ENCODE results near the gene CCDC47. TPM values are rescaled to one million over a fixed set of nuclear protein-coding genes. Genes with fewer than 3 reads are reported as not detected.

CCDC47 gene
- total RNA-seq, 2 donors from 2014 or later, result 57.3 to 65.7 TPM

DNA sequence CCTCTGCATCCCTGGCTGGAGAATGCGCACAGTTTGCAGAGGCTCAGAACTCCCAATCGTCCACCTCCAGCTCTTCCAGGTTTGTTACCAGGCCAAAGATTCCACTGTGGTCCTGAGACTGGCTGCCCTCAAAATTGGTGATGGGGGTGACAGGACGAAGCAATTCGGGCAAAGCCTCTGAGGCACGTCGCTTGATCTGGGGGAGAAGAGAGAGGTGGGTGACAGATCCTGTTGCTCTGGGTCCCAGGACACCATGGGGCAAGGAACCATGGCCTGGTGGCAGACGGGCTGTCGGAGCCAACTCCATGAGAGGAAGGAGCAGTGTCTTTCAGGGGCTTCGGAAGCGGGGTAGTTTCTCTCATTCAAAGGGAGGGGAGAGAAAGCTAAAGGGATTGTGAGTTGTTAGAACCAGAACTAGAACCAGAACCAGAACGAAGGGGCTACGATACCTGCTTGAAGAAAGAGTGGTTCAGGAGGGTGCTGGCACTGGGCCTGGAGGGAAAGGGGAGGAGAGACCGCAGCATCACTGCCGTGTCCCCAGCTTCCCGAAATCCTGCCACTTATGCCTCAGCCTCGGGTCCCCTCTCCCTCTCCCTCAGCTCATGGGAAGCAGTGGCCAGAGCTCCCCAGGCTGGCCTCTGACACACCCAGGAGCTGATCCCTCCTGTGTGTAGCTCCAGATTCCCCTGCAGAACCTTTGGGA is 69.7 kb downstream of the CCDC47 start:
- no peaks in the 10 kb centered on the region for H3K9me3 ChIP-seq (ENCODE audit: control insufficient read depth, low read length)
- peaks cover 24% of the 10 kb centered on the region for H3K36me3 Mint-ChIP-seq (ENCODE audit: low read depth)
- peaks cover 19% of the 10 kb centered on the region for H3K36me3 ChIP-seq (ENCODE audit: control insufficient read depth, insufficient read depth, low read length)
- H3K27me3 Mint-ChIP-seq (ENCODE audit: insufficient read depth), result no peaks in the 10 kb centered on the region
- no peaks in the 10 kb centered on the region for H3K9me3 Mint-ChIP-seq
- no peak overlapping the region for H3K4me3 ChIP-seq (ENCODE audit: low read length)
- no peak overlapping the region for H3K27ac ChIP-seq (ENCODE audit: low read depth, low read length)
- no peak overlapping the region for H3K4me3 Mint-ChIP-seq
- 94 to 98% methylated on average over 9 to 15 of the region's 16 CpGs for WGBS, 2 experiments (ENCODE audit: insufficient coverage in 1 of 2, insufficient read length in 1 of 2)
- peaks cover 21% of the 10 kb centered on the region for H3K4me1 Mint-ChIP-seq
- peak overlapping the region; percentile 24 for H3K27ac Mint-ChIP-seq
- no peaks in the 10 kb centered on the region for H3K27me3 ChIP-seq (ENCODE audit: control insufficient read depth, insufficient read depth, low read length, poor library complexity, severe bottlenecking)
- peaks cover under 1% of the 10 kb centered on the region for H3K4me1 ChIP-seq (ENCODE audit: control insufficient read depth, insufficient read depth, low read length)
- no peak overlapping the region for H3K9ac ChIP-seq (ENCODE audit: extremely low read depth, low read length, poor library complexity, severe bottlenecking)
- TF ChIP-seq, protein P1, sequence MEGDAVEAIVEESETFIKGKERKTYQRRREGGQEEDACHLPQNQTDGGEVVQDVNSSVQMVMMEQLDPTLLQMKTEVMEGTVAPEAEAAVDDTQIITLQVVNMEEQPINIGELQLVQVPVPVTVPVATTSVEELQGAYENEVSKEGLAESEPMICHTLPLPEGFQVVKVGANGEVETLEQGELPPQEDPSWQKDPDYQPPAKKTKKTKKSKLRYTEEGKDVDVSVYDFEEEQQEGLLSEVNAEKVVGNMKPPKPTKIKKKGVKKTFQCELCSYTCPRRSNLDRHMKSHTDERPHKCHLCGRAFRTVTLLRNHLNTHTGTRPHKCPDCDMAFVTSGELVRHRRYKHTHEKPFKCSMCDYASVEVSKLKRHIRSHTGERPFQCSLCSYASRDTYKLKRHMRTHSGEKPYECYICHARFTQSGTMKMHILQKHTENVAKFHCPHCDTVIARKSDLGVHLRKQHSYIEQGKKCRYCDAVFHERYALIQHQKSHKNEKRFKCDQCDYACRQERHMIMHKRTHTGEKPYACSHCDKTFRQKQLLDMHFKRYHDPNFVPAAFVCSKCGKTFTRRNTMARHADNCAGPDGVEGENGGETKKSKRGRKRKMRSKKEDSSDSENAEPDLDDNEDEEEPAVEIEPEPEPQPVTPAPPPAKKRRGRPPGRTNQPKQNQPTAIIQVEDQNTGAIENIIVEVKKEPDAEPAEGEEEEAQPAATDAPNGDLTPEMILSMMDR (conservative IDR thresholded peaks at IDR 0.05), result no peak
- DNase-seq, result peak; percentile 42

DNA sequence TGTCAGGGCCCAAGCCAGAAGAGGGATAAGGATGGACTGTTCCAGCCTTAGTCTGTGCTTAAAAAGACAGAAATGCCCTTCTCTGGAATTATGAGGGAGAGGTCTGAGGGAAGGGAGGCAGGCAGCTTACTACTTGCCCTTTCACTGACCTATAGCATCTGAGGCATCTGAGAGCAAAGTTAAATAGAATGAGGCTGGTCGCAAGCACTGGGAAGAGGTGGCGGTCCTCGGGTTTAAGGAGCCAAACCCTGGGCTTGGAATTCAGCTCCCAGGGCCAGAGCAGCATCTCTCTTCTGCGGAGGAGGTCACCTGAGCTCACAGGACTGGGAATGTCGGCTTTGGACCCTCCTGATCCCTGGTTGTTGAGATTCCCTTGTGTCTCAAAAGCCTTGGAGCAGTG is 70.4 kb downstream of the CCDC47 start:
- H3K4me3 Mint-ChIP-seq, result no peak overlapping the region
- Histone ChIP-seq H3K27me3 (ENCODE audit: control insufficient read depth, insufficient read depth, low read length, poor library complexity, severe bottlenecking) (no peaks in the 10 kb centered on the region), H3K9ac (ENCODE audit: extremely low read depth, low read length, poor library complexity, severe bottlenecking) (no peak overlapping the region), H3K4me3 (ENCODE audit: low read length) (no peak overlapping the region), H3K9me3 (ENCODE audit: control insufficient read depth, low read length) (no peaks in the 10 kb centered on the region), H3K4me1 (ENCODE audit: control insufficient read depth, insufficient read depth, low read length) (peaks cover 5% of the 10 kb centered on the region), H3K36me3 (ENCODE audit: control insufficient read depth, insufficient read depth, low read length) (peaks cover 12% of the 10 kb centered on the region), H3K27ac (ENCODE audit: low read depth, low read length) (no peak overlapping the region)
- no peaks in the 10 kb centered on the region for H3K9me3 Mint-ChIP-seq
- no peak for DNase-seq
- H3K27me3 Mint-ChIP-seq (ENCODE audit: insufficient read depth), result no peaks in the 10 kb centered on the region
- H3K36me3 Mint-ChIP-seq (ENCODE audit: low read depth), result peaks cover 19% of the 10 kb centered on the region
- H3K4me1 Mint-ChIP-seq, result peaks cover 21% of the 10 kb centered on the region
- TF ChIP-seq, protein P1 (conservative IDR thresholded peaks at IDR 0.05), result no peak
- no peak overlapping the region for H3K27ac Mint-ChIP-seq
- 87 to 93% methylated on average over 3 to 5 of the region's 5 CpGs for WGBS, 2 experiments (ENCODE audit: insufficient coverage in 1 of 2, insufficient read length in 1 of 2)

DNA sequence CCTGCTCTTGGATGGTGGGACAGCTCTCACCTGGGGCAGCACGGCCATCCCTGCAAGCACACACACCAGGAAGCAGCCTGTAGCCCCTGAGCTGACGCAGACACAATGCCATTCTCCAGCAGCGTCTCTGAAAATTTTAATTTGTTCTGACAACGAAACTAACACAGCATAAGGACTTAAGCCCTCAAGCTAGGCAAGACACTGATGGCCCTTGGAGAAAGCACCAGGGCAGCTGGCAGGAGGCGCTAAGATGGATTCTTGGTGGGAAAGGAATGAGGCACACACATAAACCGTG is 70.7 kb downstream of the CCDC47 start:
- Histone ChIP-seq H3K4me3 (ENCODE audit: low read length) (no peak overlapping the region), H3K9ac (ENCODE audit: extremely low read depth, low read length, poor library complexity, severe bottlenecking) (no peak overlapping the region), H3K4me1 (ENCODE audit: control insufficient read depth, insufficient read depth, low read length) (peaks cover 5% of the 10 kb centered on the region), H3K36me3 (ENCODE audit: control insufficient read depth, insufficient read depth, low read length) (peaks cover 15% of the 10 kb centered on the region), H3K27me3 (ENCODE audit: control insufficient read depth, insufficient read depth, low read length, poor library complexity, severe bottlenecking) (no peaks in the 10 kb centered on the region), H3K27ac (ENCODE audit: low read depth, low read length) (no peak overlapping the region), H3K9me3 (ENCODE audit: control insufficient read depth, low read length) (no peaks in the 10 kb centered on the region)
- 90 to 95% methylated on average over 6 of the region's 6 CpGs for WGBS, 2 experiments (ENCODE audit: insufficient coverage in 1 of 2, insufficient read length in 1 of 2)
- DNase-seq, result peak; percentile 52
- H3K36me3 Mint-ChIP-seq (ENCODE audit: low read depth), result peaks cover 19% of the 10 kb centered on the region
- H3K4me1 Mint-ChIP-seq, result peaks cover 24% of the 10 kb centered on the region
- TF ChIP-seq, protein P1 (conservative IDR thresholded peaks at IDR 0.05), result no peak
- no peaks in the 10 kb centered on the region for H3K27me3 Mint-ChIP-seq (ENCODE audit: insufficient read depth)
- H3K27ac Mint-ChIP-seq, result no peak overlapping the region
- peak overlapping the region; percentile 30 for H3K4me3 Mint-ChIP-seq
- no peaks in the 10 kb centered on the region for H3K9me3 Mint-ChIP-seq

All from endodermal cell (in vitro differentiated cells).